ENCODE data around the gene VWC2. TPM values are rescaled to one million over a fixed set of nuclear protein-coding genes. Genes with fewer than 3 reads are reported as not detected.
A peak's percentile ranks its signal among the peaks of the same experiment; 100 is the strongest.

Gene VWC2
- total RNA-seq, 2 experiments from 2014 or later = not detected

DNA sequence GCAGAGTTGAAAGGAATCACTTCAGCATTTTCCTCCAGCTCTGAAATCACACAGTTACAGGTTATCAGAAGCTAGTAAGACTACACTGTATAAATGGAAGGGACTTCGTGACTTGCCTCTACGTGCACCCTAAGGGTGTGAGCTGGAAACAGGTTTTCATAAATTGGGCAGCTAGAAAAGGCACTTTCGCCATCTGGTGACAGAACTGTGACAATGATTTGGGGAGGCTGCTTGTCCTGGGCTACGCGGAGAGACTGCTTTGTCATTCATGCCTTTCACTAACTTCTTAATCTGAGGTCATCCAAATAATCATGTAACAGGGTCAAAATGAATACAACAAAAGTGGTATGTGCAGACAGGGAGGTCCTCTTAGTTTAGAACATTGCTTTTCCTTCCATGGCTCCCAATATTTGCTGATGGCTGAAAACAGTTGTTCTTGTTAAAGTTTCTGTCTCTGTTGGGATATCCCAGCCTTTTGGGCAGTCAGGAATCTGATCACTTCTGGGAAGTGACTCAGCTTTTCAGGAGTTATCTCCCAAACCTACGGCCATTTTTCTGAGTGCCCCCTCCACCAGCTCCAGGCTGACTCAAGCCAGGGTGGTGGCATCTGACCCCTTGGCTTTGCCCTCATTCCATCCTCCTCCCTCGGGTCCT is 17.8 kb downstream of the VWC2 start:
- no TSS peak for BruUV-seq (replicated peaks)
- CTCF ChIA-PET (ENCODE audit: unreplicated experiment) = interaction anchor here (1.1 kb wide), 3 partner anchors 10 to 693 kb away, joined by 3 to 5 read pairs (median 3); no protein-coding TSS in a partner anchor
- no peaks in the 10 kb centered on the region for H3K9me2 ChIP-seq (ENCODE audit: insufficient read depth, low read length)
- intact Hi-C loops (cut with micrococcal nuclease; ENCODE audit: unreplicated experiment) = loop anchor here (1.0 to 10.0 kb wide), 9 partner anchors 99 to 1364 kb away; no protein-coding TSS in a partner anchor
- H3K4me2 ChIP-seq (ENCODE audit: low read length) = peak overlapping the region; percentile 60
- no peaks in the 10 kb centered on the region for H4K20me1 ChIP-seq (ENCODE audit: insufficient read depth, low read length)
- H3K79me2 ChIP-seq (ENCODE audit: insufficient read depth, low read depth, low read length) = no peaks in the 10 kb centered on the region
- TF ChIP-seq, protein P1, sequence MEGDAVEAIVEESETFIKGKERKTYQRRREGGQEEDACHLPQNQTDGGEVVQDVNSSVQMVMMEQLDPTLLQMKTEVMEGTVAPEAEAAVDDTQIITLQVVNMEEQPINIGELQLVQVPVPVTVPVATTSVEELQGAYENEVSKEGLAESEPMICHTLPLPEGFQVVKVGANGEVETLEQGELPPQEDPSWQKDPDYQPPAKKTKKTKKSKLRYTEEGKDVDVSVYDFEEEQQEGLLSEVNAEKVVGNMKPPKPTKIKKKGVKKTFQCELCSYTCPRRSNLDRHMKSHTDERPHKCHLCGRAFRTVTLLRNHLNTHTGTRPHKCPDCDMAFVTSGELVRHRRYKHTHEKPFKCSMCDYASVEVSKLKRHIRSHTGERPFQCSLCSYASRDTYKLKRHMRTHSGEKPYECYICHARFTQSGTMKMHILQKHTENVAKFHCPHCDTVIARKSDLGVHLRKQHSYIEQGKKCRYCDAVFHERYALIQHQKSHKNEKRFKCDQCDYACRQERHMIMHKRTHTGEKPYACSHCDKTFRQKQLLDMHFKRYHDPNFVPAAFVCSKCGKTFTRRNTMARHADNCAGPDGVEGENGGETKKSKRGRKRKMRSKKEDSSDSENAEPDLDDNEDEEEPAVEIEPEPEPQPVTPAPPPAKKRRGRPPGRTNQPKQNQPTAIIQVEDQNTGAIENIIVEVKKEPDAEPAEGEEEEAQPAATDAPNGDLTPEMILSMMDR (conservative IDR thresholded peaks at IDR 0.05; ENCODE audit: low read length) = peak; percentile 96
- no peak for TF ChIP-seq EZH2phosphoT487 (IDR thresholded peaks at IDR 0.05; ENCODE audit: borderline replicate concordance, low read depth, low read length)
- peak overlapping the region; percentile 80 for H2AFZ ChIP-seq (ENCODE audit: low read length)
- DNase-seq (ENCODE audit: low spot score) = peak; percentile 91
- H3K4me3 ChIP-seq (ENCODE audit: low read depth, low read length, poor library complexity, severe bottlenecking) = no peak overlapping the region
- POLR2A ChIA-PET = interaction anchor here (0.8 to 1.6 kb wide), 8 partner anchors 11 to 790 kb away, joined by 3 to 5 read pairs (median 3); no protein-coding TSS in a partner anchor
- H3K9me3 ChIP-seq (ENCODE audit: low read length) = peaks cover 8% of the 10 kb centered on the region; the same call in 1 of the 2 replicates
- no peaks in the 10 kb centered on the region for H3K36me3 ChIP-seq (ENCODE audit: insufficient read depth, low read length)
- peaks cover 25% of the 10 kb centered on the region for H3K4me1 ChIP-seq (ENCODE audit: insufficient read depth, low read length, poor library complexity, severe bottlenecking)
- H3K27ac ChIP-seq (ENCODE audit: low read depth, low read length, poor library complexity, severe bottlenecking) = peak overlapping the region; percentile 55

DNA sequence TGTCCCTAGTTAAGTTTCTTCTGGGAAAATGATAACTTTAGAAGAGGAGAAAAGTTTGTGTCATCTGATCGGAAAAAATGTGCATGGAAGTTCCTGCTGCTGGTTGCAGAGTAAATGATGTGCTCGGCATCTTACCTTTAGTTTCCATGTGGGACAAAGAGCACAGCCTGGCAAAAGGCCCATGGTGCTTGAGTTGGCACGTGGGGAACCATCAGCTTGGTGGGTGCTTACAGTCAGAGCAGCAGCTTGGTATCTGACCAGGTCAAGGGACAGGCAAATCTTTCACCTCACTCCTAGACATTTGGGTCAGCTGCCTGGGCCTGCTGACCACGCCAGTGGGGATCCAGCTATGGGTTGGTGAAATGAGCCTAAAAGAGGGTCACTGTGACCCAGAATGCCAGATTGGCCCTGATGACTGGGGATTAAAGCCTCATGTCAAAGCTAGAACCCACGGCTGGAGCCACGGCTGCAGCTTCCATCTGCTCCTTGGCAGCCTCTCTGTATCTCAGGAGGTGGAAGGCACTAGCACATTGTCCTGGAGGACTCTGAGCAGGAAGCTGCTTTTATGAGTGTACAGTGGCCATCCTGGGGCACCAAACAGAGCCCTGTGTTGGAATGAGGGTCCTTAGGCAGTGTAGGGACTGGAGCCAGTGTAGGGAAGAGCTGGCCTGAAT is 24.7 kb downstream of the VWC2 start:
- TF ChIP-seq EZH2phosphoT487 (IDR thresholded peaks at IDR 0.05; ENCODE audit: borderline replicate concordance, low read depth, low read length) = no peak
- TF ChIP-seq, protein P1 (conservative IDR thresholded peaks at IDR 0.05; ENCODE audit: low read length) = no peak
- BruUV-seq (replicated peaks) = no TSS peak
- intact Hi-C loops (cut with micrococcal nuclease; ENCODE audit: unreplicated experiment) = loop anchor here (10.0 kb wide), 3 partner anchors 163 to 633 kb away; no protein-coding TSS in a partner anchor
- Histone ChIP-seq H3K9me2 (ENCODE audit: insufficient read depth, low read length) (no peaks in the 10 kb centered on the region), H3K79me2 (ENCODE audit: insufficient read depth, low read depth, low read length) (no peaks in the 10 kb centered on the region), H3K27ac (ENCODE audit: low read depth, low read length, poor library complexity, severe bottlenecking) (no peak overlapping the region), H2AFZ (ENCODE audit: low read length) (0 out of 2 replicates have a peak overlapping the region, but pooled peaks have one; percentile 14), H3K9me3 (ENCODE audit: low read length) (no peaks in the 10 kb centered on the region), H3K4me2 (ENCODE audit: low read length) (no peak overlapping the region), H3K4me1 (ENCODE audit: insufficient read depth, low read length, poor library complexity, severe bottlenecking) (no peaks in the 10 kb centered on the region), H4K20me1 (ENCODE audit: insufficient read depth, low read length) (no peaks in the 10 kb centered on the region), H3K36me3 (ENCODE audit: insufficient read depth, low read length) (no peaks in the 10 kb centered on the region), H3K4me3 (ENCODE audit: low read depth, low read length, poor library complexity, severe bottlenecking) (no peak overlapping the region)
- ChIA-PET CTCF (ENCODE audit: unreplicated experiment) (interaction anchor here (1.3 kb wide), 1 partner anchor 963 kb away, joined by 3 read pairs; no protein-coding TSS in a partner anchor), POLR2A (no interaction called here)
- DNase-seq (ENCODE audit: low spot score) = no peak
